Adrenal gland (tissue), 12 donors: ENCODE data around the gene PSAP. TPM values are rescaled to one million over a fixed set of nuclear protein-coding genes. Genes with fewer than 3 reads are reported as not detected.
A peak's percentile ranks its signal among the peaks of the same experiment; 100 is the strongest.
"Not testable (repeated sequence)": the region's sequence is repeated elsewhere in the genome, so short reads cannot be mapped to it uniquely, and the experiment has no call there.

Experiments used
- DNase-seq, 7 donors: peaks; one replicate each; pipeline ENCODE4 v3.0.0-alpha.2; 2019 to 2020
- H3K27ac ChIP-seq, 5 donors: fragments of 200-600 bp; sonication (generic) in 4 of 5; 1 replicate in 3 of 5; 2 replicates in 2 of 5; pipeline versions ENCODE4 v1.5.1 to v1.8.0; 2016 to 2020; ENCODE audit warnings: mild to moderate bottlenecking in 1 of 5
- H3K27me3 ChIP-seq: fragments of 200-600 bp; 2 replicates; pipeline ENCODE4 v1.8.0; 2021
- H3K36me3 ChIP-seq, 2 donors: fragments of 200-600 bp; replicated peaks in 1 of 2; 1 replicate in 1 of 2; 2 replicates in 1 of 2; pipeline versions ENCODE4 v1.5.1 to v1.8.0; 2018 to 2022
- H3K4me1 ChIP-seq, 2 donors: fragments of 200-600 bp; replicated peaks in 1 of 2; 1 replicate in 1 of 2; 2 replicates in 1 of 2; pipeline versions ENCODE4 v1.5.1 to v1.8.0; 2018 to 2021
- H3K4me3 ChIP-seq, 4 donors: fragments of 200-600 bp; sonication (generic) in 3 of 4; one replicate each; pipeline ENCODE4 v1.5.1; 2016 to 2018
- H3K9me3 ChIP-seq, 3 donors: fragments of 200-600 bp; sonication (generic) in 1 of 3; replicated peaks in 1 of 3; 1 replicate in 2 of 3; 2 replicates in 1 of 3; pipeline versions ENCODE4 v1.5.1 to v1.8.0; 2016 to 2021
- CTCF ChIP-seq, 6 experiments: fragments of 450-650 bp in 4 of 6; fragments of 200-600 bp in 2 of 6; sonication (generic) in 1 of 6; IDR thresholded peaks; 1 replicate in 5 of 6; 2 replicates in 1 of 6; pipeline versions ENCODE4 v1.5.1 to v1.8.0; 2016 to 2021; ENCODE audit warnings: antibody characterized with exemption in 6 of 6, mild to moderate bottlenecking in 2 of 6, moderate library complexity in 1 of 6
- POLR2A ChIP-seq, 2 donors: fragments of 450-650 bp; IDR thresholded peaks; one replicate each; pipeline ENCODE4 v1.6.1; 2017; ENCODE audit warnings: antibody characterized with exemption in 2 of 2, mild to moderate bottlenecking in 2 of 2, moderate library complexity in 1 of 2
- WGBS, 4 donors: extraction: QIAGEN DNeasy Blood & Tissue Kit in 2 of 4; methylation state at CpG; one replicate each; pipeline versions ENCODE4 v1.1.5 to v1.1.7; 2013 to 2017; 5-methylcytosine and 5-hydroxymethylcytosine counted together
- intact Hi-C, 2 donors: fragments of 100-400 bp; cut with DNase I; formaldehyde crosslinking; loops; one replicate each; pipeline versions ENCODE4 v1.14.1 to v1.15.0; 2022 to 2023
- polyA plus RNA-seq, 3 donors: library from polyadenylated mRNA; stranded (reverse); fragments of 200-250 nt in 2 of 3; fragments of 350-450 nt in 1 of 3; fragmentation: Illumina TruSeq in 1 of 3; extraction: RNeasy Lipid Tissue Mini Kit (QIAGEN cat#74804) in 1 of 3; gene quantifications; one replicate each; pipeline ENCODE4 v1.2.3, GENCODE V29; 2013 to 2014
- total RNA-seq, 9 donors: library from RNA; depleted of rRNA in 4 of 9; stranded (reverse); fragments of >200 nt in 4 of 9; fragments of 120-200 nt in 1 of 9; fragmentation: NEBNext Ultra II Directional in 1 of 9; extraction: Animal tissue kit (Norgen Biotek cat#: 25700) in 1 of 9; gene quantifications; one replicate each; pipeline versions ENCODE4 v1.1.0 to v1.2.4, GENCODE V29; 2013 to 2023
- donor health status: healthy with polysubstance abuse.
- donor health status: Bipolar disorder and iron deficiency.
- donor health status: DM: yes; HTN: yes; CAD: no.
- donor health status: DM: no; HTN: no; CAD: no.
- donor health status: DM: no; HTN: no; CAD: no.
- donor health status: DM: yes; HTN: yes; CAD: no.

Gene PSAP
- total and polyA plus RNA-seq, 12 donors: 623 to 3,452 (median 2,140) TPM

GRCh38 chr10:71873582-71874211, 22.6 kb upstream of the PSAP start:
- H3K4me1 ChIP-seq: peaks cover 10% of the 10 kb centered on the region in 2 donors
- H3K27ac ChIP-seq: no peak overlapping the region
- H3K4me3 ChIP-seq: no peak overlapping the region
- WGBS, 4 donors: 79 to 86% (median 82%) methylated on average over 5 to 7 of the region's 7 CpGs
- DNase-seq: no peak
- H3K27me3 ChIP-seq: no peaks in the 10 kb centered on the region
- no peaks in the 10 kb centered on the region for H3K36me3 ChIP-seq
- intact Hi-C loops: no loop called here
- no peaks in the 10 kb centered on the region for H3K9me3 ChIP-seq
- no peak for TF ChIP-seq CTCF (IDR thresholded peaks at IDR 0.05)

GRCh38 chr10:71869601-71870000, 18.6 kb upstream of the PSAP start:
- intact Hi-C loops, H3K4me3 ChIP-seq, DNase-seq, H3K9me3 ChIP-seq, H3K27ac ChIP-seq, H3K36me3 ChIP-seq, H3K27me3 ChIP-seq: not testable (repeated sequence)
- peaks cover 16 to 18% of the 10 kb centered on the region in 2 donors for H3K4me1 ChIP-seq
- WGBS, 4 donors: 88 to 95% (median 90%) methylated on average over 11 to 30 of the region's 32 CpGs; no CpG with 5 or more reads in 1 of the 4 donors

- Histone ChIP-seq H3K4me3 (no peak overlapping the region), H3K36me3 (no peaks in the 10 kb centered on the region), H3K4me1 (peaks cover 16 to 18% of the 10 kb centered on the region in 2 donors), H3K9me3 (no peaks in the 10 kb centered on the region), H3K27me3 (no peaks in the 10 kb centered on the region), H3K27ac (peak overlapping the region; percentile 21 to 79 (median 70))
- DNase-seq: peak; percentile 72 to 94 (median 91)
- intact Hi-C loops: no loop called here
- 32 to 54% (median 49%) methylated on average over 5 of the region's 5 CpGs for WGBS, 4 donors
- no peak for TF ChIP-seq POLR2A (IDR thresholded peaks at IDR 0.05)
- TF ChIP-seq CTCF (IDR thresholded peaks at IDR 0.05): no peak
Observed at GRCh38 chr10:71868192-71868697, 17.2 kb upstream of the PSAP start.

- WGBS, 4 donors: 29 to 92% (median 82%) methylated on average over 1 to 7 of the region's 7 CpGs
- H3K4me3 ChIP-seq: no peak overlapping the region
- H3K9me3 ChIP-seq: no peaks in the 10 kb centered on the region
- H3K27ac ChIP-seq: no peak overlapping the region
- DNase-seq: peak in 1 of 7 donors; percentile 17
- no peaks in the 10 kb centered on the region for H3K36me3 ChIP-seq
- no peaks in the 10 kb centered on the region for H3K27me3 ChIP-seq
- H3K4me1 ChIP-seq: peaks cover 19 to 29% of the 10 kb centered on the region in 2 donors
- intact Hi-C loops: no loop called here
- TF ChIP-seq POLR2A (IDR thresholded peaks at IDR 0.05) (no peak), CTCF (IDR thresholded peaks at IDR 0.05) (no peak)
Observed at GRCh38 chr10:71865561-71866041, 14.6 kb upstream of the PSAP start.
